NCI-H82 treated with DMSO at 0.1 percent for 48 hours (cell line): ENCODE measurements around the gene BPIFB2.
"Not testable (repeated sequence)": the region's sequence is repeated elsewhere in the genome, so short reads cannot be mapped to it uniquely, and the experiment has no call there.

Experiments
- DNase-seq: peaks from one replicate; lab custom pipeline; 2025; ENCODE audit not compliant: unreplicated experiment; lab: John Stamatoyannopoulos, UW

Gene BPIFB2, protein sequence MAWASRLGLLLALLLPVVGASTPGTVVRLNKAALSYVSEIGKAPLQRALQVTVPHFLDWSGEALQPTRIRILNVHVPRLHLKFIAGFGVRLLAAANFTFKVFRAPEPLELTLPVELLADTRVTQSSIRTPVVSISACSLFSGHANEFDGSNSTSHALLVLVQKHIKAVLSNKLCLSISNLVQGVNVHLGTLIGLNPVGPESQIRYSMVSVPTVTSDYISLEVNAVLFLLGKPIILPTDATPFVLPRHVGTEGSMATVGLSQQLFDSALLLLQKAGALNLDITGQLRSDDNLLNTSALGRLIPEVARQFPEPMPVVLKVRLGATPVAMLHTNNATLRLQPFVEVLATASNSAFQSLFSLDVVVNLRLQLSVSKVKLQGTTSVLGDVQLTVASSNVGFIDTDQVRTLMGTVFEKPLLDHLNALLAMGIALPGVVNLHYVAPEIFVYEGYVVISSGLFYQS

DNA sequence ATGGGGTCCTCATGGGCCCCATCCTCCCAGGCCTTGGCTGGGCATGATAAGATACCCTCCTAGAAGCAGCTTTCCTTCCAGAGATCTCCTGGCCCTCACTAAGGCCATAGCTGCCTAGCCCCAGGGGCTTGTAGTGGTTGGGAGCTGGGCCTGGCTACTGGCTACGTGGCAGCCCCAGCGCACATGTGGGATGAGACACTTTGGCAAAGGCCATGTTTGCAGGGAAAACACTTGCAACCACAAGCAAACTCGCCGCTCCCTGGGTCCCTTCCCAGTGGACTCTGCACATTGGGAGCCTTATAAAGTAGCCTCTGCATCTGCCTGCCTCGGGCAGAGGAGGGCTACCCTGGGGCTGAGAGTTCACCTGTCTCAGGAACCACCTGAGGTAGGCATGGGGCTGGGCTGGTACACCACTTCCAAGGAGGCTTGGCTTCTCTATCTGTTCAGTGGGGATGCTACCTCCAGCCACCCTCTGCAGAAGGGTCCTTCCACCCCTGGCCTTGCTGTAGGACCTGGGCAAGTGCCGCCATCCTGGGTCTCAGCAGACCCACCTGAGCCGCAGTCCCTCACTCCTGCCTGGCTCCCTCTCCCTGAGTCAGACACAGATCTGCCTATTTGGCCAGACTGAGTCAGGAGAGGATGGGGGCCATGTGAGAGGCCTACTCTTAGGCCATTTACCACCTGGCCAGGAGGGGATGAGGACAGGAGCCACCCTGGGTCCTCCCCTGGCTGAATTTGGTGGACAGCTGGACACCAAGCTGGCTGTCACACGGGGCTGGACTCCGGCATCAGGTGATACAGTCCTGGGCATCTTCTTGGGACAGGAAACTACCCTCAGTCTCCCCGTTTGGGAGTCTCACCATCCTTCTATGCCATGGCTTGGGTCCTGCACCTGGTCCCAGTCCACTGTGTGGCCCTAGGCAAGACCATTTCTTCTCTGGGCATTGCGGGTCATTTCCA is at the start of gene BPIFB2:
Gene BPIFB2 (plus strand): TSS at position 329 of the 960 bp plus-strand sequence. CDS start 871 bp downstream, outside the sequence.
- DNase-seq = no peak

DNA sequence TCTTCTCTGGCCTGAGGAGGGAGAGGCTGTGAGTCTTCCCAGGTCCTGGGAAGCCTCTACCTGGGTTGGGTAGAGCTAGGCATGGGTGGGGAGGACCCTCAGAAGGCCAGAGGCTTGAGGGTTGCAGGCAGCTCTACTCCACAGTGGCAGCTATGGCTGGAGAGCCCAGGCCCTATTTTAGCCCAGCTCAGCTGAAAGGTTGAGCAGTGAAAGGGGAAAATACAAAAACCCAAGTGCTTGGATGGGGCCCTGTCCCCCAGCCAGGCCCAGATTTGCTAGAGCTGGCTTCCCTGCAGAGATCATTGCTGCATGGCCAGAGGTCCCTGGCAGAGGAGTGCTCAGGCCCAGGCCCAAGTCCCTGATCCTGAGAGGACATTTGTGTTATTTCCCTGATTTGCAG is 48.9 kb upstream of the BPIFB2 start:
- DNase-seq = no peak

DNA sequence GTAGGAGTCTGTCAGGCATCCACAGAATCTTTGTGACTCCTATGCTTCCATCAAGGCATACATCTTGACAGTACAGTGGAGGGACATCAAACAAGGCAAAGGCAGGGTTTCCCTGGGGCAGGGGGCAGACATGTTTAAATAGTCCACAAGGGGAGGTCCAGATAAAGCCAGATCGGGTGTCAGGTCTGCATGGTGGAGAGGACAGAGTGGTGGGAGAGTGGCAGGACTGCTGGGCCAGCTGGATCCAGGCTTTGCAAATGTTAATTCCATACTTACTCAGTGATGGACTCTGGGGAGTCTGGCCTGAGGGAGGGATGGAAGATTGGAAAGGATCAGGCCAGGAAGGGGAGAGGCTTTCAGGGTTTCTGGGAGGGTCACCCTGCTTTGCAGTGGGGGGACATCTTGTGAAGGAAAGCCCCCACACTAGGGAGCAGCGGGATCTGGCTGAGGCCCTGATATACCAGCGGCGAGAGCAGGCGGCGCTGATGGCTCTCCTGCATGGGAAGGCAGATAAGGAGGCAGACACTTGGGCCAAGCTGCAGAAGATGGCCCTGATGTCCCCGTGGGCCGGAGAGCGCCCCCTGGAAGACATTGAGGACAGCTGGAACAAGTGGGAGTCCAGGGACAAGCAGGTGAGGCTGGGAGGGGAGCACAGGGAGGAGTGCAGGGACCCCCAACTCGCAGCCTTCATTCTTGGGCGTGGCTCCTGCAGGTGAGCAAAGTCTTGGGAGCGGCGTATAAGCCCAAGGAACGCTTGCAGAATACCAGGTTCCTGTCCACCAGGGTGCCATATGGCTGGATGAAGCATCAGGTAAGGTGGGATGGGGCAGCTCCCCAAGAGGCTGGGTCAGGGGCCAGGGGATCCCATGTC is 47.9 kb upstream of the BPIFB2 start:
- no peak for DNase-seq

DNA sequence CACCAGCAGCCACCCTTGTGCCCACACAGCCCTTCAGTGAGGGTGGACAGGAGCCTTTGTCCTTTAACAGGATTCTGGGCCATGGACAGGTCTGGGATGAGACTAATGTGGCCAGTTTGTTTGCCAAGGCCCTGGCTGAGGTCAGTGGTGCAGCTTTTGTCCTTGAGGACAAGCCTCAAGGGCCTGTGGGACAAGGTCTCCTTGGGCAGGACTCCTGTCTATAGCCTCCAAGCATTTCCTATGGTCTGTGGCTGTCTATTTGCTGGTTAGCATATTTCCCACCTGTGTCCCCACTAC is 47.3 kb upstream of the BPIFB2 start:
- DNase-seq = no peak

DNA sequence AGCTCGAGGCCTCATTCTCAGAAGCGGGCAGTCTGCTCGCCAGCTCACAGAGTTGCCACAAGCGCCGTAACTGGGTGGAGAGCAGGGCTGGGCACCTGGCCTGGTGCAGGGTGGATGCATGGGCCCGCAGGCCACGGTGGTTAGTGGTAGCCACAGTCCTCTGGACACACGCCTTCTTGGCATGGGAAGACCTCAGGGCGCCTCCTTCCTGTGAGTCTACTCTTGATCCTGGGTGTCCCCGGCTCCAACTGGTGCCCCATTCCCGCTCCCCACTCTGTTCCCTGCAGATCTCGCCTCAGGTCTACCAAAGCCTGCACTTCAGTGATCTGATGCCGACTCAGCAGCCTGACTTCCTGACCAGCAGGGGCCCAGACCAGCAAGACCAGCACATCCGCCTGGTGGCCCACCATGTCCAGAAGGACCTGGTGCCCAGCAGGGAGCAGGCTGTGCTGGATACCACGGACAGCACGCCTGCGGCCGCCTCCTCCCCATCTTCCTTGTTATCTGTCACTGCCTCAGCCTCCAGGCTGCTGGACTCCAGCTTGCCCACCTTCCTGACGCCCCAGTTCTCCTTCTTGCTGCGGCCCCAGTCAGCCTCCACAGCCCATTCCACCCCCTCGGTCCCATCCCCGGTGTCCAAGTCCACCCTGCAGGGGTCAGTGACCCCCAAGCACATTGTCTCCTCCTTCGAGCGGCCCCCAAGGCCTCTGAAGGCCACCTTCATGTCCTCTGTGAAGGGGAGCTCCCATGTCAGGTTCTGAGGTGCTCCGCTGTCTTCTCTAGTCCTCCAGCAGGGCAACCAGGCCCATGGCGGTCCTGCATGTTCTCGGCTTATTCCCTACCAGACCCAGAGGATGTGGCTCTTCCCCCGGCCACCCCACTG is 46.4 kb upstream of the BPIFB2 start:
- DNase-seq = no peak

DNA sequence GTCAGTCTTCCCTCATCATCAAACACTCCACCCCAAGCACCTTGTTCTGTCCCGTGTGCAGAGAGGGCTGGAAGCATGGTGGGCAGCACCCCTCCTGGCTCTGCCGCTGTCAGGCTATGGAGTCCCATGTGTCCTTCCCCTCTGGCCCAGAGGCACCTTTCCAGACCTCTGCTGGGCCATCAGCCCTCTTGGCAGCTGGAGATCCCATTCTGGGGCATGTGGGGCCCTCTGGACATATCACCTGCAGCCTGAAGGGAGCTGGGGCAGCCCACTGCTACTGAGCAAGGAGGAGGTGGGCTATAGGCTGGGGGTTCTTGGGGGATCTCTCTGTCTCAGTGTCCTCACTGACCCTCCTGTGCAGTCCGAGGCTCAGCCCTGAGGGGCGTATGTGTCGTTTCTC is 45.5 kb upstream of the BPIFB2 start:
- no peak for DNase-seq

DNA sequence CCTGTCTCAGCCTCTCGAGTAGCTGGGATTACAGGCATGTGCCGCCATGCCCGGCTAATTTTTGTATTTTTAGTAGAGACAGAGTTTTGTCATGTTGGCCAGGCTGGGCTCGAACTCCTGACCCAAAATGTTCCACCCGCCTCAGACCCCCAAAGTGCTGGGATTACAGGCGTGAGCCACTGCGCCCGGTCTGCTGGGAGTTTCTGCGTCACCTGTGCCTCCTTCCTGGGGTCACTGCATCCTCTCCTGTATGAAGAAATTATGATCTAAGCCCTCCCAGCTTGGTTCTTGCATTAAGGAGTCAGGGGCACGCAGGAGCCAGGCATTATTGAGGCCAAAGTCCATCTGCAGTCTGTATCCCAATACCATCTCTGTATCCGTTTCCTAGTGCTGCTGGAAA is 44.9 kb upstream of the BPIFB2 start:
- DNase-seq = not testable (repeated sequence)

DNA sequence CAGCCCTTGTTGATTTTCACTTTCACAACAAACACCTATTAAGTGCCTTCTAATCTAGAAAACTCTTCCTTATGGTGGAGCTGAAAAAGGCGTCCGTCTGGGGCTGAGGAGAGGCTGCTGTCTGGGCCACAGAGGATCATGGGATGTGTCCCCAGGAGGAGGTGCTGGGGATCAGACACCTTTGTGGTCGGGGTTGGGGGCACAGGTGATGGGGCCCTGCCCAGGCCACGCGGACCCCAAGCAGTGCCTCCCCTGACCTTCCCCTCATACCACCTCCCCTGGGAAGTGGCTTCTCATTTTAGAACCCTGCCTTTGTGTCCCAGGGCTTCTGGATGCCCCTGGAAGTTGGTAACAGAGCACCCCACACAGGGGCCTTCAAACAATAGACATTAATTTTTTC is 44.3 kb upstream of the BPIFB2 start:
- DNase-seq = no peak

DNA sequence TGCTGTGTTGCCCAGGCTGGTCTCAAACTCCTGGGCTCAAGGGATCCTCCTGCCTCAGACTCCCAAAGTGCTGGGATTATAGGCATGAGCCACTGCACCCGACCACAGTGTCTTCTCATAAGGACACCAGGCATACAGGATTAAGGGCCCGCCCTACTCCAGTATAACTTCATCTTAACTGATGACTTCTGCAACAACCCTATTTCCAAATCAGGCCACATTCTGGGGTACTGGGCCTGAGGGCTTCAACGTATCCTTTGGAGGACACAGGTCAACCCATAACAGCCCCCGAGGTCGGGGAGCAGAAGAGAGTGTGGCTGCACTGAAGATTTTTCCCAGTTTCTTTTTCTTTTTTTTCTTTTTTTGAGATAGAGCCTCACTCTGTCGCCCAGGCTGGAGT is 42.9 kb upstream of the BPIFB2 start:
- no peak for DNase-seq

DNA sequence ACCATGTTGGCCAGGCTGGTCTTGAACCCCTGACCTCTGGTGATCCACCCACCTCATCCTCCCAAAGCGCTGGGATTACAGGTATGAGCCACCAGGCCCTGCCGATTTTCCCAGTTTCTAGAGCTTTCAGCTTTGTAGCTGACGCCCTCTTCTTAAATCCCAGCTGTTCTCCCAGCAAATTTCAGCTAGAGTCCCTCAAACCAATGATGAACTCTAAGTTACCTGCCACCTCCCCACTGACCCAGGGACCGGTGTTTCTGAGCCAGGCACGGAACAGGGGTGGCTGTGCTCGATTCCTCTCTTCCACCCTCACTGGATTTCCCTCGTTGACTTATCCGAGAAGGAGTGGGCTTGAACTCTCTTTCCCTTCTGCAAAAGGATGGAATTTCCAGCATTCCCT is 42.4 kb upstream of the BPIFB2 start:
- DNase-seq = no peak

DNA sequence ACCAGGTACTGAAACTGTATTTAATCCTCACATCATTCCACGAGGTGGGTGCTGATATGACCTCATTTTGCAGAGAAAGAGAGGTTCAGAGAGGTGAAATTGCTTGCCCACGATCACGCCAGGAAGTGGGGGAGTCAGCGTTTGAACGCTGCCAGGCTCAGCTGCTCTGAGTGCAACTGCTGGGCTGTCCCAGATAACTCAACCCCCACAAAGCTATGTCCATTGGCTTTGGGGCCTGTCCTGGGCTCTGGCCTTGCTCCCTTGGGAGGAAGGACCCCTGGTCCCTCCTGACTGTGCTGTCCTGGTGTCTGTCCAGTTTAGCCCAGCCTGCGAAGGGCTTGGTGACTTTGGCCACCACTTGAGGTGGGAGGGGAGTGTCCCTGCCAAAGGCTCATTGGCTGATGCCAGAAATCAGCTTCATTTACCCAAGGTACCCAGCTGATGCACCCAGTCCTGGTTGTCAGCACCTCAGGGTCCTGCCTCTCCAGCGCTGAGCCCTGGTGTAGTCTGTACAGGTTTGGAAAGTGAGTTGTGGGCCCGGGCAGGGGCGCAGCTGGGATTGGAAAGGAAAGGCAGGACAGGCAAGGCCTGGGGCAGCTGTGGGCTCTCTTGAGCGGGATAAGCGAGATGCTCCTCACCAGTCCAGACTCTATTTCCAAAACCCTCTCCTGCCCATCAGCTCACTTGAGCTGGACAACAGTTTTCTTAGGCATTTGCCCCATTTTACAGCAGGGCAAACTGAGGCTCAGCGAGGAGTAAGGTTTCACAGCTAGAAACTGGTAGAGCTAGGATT is 41.7 kb upstream of the BPIFB2 start:
- no peak for DNase-seq

DNA sequence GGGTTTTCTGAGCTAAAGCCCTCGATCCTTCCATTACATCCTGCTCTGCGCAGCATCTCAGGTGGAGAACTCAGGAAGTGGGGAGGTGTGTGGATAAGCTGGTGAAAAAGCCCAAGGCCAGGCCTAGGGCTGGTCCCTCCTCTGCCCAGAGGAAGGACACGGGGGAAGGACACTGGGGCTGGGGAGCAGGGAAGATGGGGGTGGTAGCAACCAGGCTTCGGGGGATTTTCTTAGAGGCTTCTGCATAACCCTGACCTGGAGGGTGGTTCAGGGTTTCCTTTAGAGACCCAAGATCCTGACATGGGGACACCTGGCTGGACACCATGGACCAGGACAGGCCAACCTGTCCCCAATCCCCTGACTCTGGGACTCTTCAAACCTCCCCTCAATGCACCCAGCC is 41.1 kb upstream of the BPIFB2 start:
- no peak for DNase-seq

DNA sequence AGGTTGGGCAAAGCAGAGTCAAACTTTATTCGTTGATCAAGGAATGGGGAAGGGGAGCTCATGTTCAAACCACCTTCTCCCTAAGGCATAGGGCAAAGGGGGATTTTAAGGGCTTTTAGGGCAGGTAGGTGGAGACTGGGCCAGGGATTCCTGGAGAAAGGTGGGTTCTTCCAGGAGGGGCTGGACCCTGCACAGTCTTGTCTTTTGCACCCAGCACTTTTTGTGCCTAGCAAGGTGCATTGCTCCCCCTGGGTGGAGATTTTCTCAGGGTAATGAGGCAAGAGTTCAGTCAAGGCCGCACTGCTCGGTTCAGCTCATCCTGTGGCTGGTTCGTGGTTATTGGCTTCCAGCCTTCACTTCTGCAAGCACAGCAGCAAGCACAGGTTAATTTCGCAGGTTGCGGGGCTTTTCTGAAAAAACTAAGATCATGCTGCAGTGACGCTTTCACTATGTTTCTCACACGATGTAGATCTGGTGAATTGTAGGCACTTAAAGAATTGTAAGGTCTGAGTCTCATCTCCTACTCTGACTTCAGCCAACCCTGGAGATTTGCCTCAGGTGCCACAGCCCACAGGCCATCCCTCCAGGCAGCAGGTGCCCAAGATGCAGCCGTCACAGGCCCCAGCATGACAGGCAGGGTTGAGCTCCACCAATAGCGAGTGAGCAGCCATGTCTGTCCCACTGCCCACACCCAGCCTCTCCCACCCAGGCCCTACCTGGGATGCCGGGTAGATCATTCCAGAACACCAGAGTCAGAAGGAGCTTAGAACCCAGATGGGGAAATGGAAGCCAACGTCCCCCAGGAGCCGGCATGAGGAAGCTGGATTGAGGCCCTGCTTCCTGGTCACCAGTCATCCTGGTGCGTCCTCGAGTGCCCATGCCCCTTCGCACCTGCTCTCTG is 40.4 kb upstream of the BPIFB2 start:
- no peak for DNase-seq

DNA sequence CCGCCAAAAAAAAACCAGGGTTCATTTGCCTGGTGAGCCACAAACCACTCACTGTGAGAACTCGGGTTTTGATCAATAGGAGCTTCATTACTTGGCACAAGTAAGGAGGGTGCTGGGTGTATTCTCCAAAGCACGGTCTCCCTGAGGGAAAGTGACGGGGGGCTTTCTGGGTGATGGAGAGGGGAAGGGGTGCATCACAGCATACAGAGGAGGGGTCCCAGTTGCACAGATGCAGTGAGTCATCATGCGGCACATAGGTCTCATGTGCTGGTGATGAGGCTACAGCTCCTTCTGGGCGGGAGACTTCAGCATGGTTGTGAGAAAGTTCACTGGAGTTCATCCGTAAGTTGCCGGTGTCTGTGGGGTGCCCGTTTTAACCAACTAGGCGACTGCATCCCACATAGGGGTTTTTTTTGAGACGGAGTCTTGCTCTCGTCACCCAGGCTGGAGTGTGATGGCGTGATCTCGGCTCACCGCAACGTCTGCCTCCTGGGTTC is 39.5 kb upstream of the BPIFB2 start:
- no peak for DNase-seq

DNA sequence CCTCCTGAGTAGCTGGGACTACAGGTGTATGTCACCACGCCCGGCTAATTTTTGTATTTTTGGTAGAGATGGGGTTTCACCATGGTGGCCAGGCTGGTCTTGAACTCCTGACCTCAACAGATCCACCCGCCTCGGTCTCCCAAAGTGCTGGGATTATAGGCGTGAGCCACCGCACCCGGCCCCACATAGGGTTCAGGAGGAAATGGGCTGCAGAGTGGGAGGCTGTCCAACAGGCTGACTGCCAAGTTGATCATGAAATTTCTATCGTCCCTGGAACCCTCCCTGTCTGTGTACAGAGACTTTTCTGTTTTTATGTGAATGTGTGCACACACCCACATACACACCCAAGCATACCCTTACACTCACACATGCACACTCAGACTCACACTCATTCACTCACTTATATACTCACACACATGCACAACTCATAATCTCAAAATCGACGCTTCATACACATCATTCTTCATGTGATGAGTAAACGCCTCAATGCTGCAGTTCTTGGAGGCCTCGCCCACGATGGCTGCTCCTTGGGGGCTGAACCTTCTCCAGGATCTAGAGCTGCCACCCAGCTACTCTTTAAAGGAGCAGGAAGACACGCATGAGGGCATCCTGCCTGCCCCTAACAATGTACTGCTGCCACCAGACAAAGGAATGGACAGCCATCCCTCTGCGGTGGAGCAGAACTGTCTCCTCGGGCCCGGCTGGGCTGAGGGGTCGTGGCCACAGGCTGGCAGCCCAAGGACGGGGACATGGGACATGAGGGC is 38.8 kb upstream of the BPIFB2 start:
- DNase-seq = no peak

DNA sequence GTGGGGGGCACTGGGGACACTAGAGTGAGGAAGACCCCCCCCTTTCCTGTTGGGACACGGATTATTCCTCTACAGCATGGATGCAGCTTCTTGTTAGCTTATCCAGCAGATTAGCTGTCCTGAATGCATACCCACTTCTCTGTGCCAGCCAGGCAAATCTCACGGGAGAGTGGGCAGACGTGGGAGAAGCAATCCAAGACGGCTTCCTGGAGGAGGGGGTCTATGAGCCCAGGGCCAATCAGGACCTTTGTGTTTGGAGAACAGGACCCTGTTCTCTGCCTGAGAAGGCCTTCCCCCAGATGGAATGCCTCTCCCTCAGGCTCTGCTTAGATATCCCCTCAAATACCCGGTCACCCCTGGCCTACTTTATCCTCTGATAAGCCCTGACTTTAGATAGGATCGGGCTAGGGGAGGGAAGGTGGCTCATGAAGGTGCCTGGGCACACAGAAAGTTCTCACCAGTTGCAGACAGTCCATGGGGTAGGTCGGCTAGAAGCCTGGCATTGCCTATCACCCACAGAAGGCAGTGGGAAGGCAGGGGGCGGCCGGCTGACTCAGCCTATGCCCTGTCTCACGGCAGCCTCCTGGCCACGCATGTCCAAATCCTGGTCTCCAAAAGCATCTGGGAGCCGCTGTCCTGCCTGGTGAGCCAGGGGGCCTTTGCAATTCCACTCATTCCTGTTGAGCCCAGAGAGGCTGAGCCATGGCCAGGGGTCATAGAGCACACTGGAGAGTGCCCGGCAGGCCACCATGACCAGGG is 38.0 kb upstream of the BPIFB2 start:
- DNase-seq = no peak
